ENCODE measurements around the gene SKP2.
"Not testable (repeated sequence)": the region's sequence is repeated elsewhere in the genome, so short reads cannot be mapped to it uniquely, and the experiment has no call there.

Gene SKP2

GRCh38 chr5:36158144-36158543, 6.2 kb downstream of the SKP2 start:
- no peak for DNase-seq

DNA sequence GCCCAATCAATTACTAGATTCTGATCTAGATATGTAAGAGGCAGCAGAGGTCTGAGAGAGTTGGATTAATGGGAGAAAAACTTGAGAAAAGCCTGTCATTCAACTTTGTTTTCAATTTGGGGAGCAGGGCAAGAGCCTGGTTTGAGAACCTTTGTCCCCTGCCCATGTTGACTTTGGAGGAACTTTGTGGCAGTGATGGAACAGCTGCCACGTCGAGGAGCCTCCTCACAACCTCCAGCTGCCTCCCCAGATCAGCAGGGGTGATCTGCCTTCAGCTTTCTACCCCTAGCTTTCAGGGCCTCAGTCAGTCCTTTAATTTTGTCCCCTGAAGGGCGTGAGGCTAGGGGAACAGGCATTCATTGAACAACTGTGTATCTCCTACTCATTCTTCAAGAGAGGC, 8.7 kb downstream of the SKP2 start:
- DNase-seq: no peak

- no peak for DNase-seq
Observed at GRCh38 chr5:36161361-36161760, 9.4 kb downstream of the SKP2 start.

GRCh38 chr5:36162810-36163486, 11.0 kb downstream of the SKP2 start:
- DNase-seq: no peak

GRCh38 chr5:36164461-36164860, 12.6 kb downstream of the SKP2 start:
- DNase-seq: no peak

- DNase-seq: no peak
Observed at GRCh38 chr5:36168737-36169136, 16.8 kb downstream of the SKP2 start.

GRCh38 chr5:36170832-36171424, 19.0 kb downstream of the SKP2 start:
- DNase-seq: no peak

- DNase-seq: no peak
Observed at GRCh38 chr5:36172599-36172998, 20.7 kb downstream of the SKP2 start.

DNA sequence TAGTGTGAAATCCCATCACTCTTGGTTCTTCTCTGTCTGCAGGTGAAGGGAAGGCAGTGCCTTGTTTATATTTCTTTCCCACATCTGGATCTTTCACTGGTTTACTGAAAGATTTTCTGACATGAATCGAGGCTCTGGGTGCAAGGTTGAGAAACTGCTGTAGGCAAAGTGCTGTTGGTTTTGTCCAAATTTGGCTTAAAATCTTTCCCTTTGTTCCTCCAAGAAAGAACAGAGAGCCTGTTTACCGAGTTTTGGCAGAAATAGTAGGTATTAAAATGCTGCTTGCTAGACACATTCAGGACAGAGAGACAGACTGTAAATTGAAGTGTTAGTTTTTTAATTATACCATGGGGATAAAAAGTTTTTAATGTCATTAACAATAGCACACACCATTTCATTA, 21.5 kb downstream of the SKP2 start:
- DNase-seq: no peak

DNA sequence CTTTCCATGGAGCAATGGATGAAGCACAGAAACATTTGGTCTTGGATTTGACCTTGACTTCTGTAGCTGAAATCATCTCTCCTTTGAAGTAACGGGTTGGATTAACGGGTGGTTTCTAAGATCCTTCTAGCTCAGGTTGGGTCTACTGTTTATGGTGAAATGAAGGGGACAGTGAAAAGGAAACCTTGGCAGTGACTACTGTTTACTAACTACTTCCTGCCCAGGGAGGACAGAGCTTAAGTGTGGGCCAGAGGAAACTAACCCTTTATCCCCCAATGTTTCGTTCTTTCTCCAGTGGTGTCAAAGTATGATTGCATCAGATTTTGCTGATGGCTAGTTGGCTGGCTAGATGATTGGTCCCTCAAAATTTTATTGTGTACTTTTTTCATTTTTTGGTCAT, 22.2 kb downstream of the SKP2 start:
- no peak for DNase-seq

DNA sequence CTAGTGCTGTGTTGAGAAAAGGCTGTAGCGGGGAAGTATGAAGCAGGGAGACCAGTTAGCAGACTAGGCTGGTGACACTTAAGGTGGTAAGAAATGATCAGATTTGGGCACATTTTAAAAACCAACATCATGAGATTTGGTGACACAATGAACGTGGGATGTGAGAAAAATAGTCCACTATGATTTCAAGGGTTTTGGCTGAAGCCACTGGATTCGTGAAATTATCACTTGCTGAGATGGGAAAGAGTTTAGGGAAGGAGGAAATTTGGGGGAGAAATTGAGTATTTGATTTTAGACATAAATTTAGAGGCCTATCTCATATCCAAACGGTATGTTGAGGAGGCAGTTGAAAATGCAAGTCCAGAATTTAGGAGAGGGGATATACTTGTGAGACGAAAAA, 23.1 kb downstream of the SKP2 start:
- no peak for DNase-seq

- DNase-seq: no peak
Observed at GRCh38 chr5:36177154-36177553, 25.2 kb downstream of the SKP2 start.

DNA sequence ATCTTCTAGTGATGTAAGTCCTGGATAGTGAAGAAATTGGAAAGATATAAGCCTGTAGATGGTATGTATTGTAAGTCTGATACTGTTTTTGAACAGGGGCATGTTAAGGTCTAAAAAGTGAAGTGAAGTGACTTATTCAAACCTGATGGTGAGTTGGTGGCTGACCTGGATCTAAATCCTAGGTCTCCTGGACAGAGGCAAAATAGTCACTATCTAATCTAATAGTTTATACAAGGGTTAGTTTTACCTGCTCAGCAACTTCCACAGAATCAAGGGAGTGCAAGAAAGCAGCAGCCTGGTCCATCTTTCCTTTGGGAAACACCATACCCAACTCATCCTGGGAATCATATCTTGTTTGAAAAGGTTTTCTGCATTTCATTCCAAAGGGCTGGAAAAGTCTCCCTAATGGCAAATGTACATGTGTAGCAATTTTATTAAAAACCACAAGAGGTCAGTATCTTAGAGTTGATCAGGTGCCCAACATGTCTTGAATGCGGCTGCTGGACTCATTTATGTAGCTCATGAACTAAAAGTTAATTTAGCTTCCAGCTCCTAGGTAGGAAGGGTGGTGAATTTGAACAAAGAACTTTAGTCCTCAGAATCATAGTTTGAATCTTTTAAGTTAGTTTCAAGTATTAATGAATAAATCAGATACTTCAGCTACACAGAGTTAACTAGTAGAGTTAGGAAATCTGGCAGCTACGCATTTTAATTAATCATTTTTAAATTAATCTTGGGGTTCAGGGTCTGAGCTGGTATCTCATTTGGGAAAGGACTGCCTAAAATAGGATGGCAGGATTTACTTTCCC, 26.0 kb downstream of the SKP2 start:
- DNase-seq: no peak

DNA sequence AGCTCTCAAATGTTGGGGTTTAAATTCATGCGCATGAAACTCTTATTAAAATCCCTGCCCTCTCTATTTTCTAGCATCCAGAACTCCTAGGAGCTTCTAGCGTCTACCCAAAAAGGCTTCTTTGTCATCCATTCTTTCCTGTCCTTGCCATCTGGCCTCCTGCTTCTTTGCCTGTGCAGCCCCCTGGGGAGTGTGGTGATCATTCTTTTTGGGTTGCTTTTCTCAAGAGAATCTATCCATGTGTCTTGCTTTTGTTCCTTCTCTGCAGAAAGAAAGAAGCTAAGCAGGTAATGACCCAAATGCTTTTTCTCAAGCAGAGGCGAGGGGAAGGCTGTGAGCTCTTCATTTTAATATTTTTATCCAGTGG, 26.6 kb downstream of the SKP2 start:
- no peak for DNase-seq

- no peak for DNase-seq
Observed at GRCh38 chr5:36179950-36180349, 28.0 kb downstream of the SKP2 start.

GRCh38 chr5:36180556-36181350, 28.8 kb downstream of the SKP2 start:
- no peak for DNase-seq

DNA sequence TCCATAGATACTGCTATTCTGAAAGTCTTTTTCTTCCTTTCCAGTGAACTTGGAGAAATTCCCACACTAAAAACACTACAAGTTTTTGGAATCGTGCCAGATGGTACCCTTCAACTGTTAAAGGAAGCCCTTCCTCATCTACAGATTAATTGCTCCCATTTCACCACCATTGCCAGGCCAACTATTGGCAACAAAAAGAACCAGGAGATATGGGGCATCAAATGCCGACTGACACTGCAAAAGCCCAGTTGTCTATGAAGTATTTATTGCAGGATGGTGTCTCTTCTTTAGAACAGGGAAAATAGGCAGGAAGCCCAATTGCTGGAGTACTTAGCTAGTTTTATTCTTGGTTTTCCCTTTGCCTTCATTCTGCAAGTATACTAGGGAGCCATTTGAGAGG, 29.9 kb downstream of the SKP2 start:
- DNase-seq: no peak

DNA sequence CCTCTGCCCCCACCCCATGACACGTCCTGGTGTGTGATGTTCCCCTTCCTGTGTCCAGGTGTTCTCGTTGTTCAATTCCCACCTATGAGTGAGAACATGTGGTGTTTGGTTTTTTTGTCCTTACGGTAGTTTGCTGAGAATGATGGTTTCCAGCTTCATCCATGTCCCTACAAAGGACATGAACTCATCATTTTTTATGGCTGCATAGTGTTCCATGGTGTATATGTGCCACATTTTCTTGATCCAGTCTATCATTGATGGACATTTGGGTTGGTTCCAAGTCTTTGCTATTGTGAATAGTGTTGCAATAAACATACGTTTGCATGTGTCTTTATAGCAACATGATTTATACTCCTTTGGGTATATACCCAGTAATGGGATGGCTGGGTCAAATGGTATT, 32.5 kb downstream of the SKP2 start:
- not testable (repeated sequence) for DNase-seq

DNA sequence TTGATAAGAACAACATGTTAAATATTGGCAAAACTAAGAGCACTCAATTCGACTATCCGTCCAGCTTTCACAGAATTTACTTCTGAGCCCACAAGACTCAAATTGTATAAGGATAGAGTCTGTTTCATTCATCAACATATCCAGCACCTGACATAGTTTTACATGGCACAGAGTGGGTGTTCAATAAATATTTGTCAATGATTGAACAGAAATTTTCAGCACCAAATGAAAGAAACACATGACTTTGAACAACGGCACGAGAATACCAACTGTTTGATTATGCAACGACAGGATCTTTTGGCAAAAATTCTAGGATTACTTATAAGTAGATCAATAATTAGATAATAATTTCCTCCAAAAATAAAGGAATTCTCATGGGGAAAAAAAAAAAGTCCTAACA, 41.8 kb downstream of the SKP2 start:
- no peak for DNase-seq

DNA sequence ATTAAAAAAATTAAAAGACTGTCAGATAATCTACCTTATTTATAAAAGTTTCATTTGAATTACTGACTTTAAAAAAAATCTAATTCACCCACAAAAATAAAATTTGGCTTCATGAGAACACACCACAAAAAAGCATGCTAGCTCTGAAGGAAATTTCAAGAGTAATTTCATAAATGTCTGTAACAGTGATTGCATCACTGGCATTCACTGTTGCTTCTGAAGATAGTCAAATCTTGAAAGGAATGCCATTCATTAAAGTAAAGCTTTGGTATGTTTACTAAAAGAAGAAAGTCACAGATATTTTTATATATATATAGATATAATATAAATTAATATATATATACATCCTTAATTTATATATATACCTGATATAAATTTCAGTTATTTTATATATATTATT, 46.4 kb downstream of the SKP2 start:
- DNase-seq: no peak

DNA sequence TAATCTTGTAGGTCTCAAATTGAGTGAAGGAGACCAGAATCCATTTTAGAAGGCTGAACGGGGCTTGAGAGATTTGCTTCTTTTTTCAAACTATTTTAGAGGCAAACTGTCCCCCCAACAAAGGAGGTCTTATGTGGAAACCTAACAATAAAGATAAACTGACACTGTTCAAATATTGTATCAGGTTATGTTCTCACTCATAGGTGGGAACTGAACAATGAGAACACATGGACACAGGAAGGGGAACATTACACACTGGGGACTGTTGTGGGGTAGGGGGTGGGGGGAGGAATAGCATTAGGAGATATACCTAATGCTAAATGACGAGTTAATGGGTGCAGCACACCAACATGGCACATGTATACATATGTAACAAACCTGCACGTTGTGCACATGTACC, 46.9 kb downstream of the SKP2 start:
- DNase-seq: not testable (repeated sequence)

DNA sequence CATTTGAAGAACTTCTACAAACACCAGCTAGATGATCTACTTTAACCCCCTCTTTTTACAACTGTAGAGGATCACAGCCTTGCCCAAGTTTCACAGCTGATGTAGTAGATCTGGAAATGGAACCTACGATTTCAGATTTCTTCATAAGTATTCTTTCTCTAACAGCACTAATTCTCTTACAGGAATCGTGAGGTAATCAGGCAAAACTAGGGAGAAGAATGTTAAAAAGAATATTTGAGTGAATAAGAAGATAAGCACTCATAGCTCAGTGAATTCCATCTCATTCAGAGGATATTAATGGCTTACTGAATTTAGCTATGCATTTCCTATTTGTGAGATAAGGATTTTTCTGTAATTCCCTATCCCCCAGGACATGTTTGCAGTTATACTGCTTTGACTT, 47.7 kb downstream of the SKP2 start:
- DNase-seq: no peak

DNA sequence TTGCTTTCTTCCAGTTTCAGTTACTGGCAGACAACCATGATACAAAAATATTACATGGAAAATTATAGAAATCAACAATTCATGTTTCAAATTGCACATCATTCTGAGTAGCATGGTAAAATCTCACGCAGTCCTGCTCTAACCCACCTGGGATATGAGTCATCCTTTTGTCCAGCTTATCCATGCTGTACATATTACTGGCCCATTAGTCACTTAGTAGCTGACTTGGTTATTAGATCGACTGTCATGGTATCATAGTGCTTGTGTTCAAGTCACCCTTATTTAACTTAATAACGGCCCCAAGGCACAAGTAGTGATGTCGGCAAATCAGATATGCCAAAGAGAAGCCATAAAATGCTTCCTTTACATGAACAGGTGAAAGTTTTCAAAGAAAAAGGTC, 48.6 kb downstream of the SKP2 start:
- no peak for DNase-seq

All from bone marrow (tissue), 2 donors.